ENCODE measurements around the gene ZNF366.

Gene ZNF366

DNA sequence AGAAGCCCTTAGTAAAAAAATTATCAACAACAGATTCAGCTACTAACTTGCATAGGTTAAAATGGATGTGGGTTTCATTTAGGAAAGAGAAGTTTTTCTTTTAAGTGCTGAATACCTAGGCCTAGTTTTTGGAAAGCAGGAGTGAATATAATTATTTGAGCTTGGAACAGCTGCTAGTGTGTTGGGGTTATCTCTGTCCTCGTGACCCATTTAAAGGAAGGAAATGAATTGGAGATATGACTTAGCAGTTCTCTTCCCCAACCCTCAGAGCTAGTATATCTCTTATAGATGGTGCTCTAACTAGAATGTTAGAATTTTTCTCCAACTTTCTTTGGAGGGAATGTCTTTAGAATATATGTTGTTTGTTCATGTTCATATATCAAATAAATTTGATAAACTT, 38.6 kb downstream of the ZNF366 start:
- ChIA-PET POLR2A (no interaction called here), CTCF (interaction anchor here (1.1 kb wide), 1 partner anchor 55 kb away, joined by 3 read pairs; no protein-coding TSS in a partner anchor)
- H3K36me3 ChIP-seq (ENCODE audit: control insufficient read depth in 2 of 2, insufficient read depth in 1 of 2, low read length in 2 of 2) = no peaks in the 10 kb centered on the region
- no peaks in the 10 kb centered on the region for H3K4me1 ChIP-seq (ENCODE audit: control insufficient read depth, insufficient read depth, low read length)
- H3K9me3 ChIP-seq (ENCODE audit: control insufficient read depth, insufficient read depth, low read depth, low read length) = no peaks in the 10 kb centered on the region
- H3K4me3 ChIP-seq (ENCODE audit: low read depth, low read length) = no peak overlapping the region
- no peak overlapping the region for H3K27ac ChIP-seq (ENCODE audit: extremely low read depth, low read depth, low read length)
- TF ChIP-seq, protein P1, sequence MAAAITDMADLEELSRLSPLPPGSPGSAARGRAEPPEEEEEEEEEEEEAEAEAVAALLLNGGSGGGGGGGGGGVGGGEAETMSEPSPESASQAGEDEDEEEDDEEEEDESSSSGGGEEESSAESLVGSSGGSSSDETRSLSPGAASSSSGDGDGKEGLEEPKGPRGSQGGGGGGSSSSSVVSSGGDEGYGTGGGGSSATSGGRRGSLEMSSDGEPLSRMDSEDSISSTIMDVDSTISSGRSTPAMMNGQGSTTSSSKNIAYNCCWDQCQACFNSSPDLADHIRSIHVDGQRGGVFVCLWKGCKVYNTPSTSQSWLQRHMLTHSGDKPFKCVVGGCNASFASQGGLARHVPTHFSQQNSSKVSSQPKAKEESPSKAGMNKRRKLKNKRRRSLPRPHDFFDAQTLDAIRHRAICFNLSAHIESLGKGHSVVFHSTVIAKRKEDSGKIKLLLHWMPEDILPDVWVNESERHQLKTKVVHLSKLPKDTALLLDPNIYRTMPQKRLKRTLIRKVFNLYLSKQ (tag by site-specific recombination; IDR thresholded peaks at IDR 0.05; ENCODE audit: borderline replicate concordance) = no peak
- no peak for TF ChIP-seq ZNF768 (tag by site-specific recombination; IDR thresholded peaks at IDR 0.05)
- no peak for TF ChIP-seq ZBTB21 (tag by site-specific recombination; IDR thresholded peaks at IDR 0.05)
- TF ChIP-seq ZNF560 (tag by site-specific recombination; IDR thresholded peaks at IDR 0.05; ENCODE audit: borderline replicate concordance) = no peak
- TF ChIP-seq ZNF302 (tag by site-specific recombination; IDR thresholded peaks at IDR 0.05; ENCODE audit: low read depth) = no peak
- no peak for TF ChIP-seq ZNF645 (tag by site-specific recombination; IDR thresholded peaks at IDR 0.05)
- TF ChIP-seq ZNF837 (tag by site-specific recombination; IDR thresholded peaks at IDR 0.05) = no peak
- TF ChIP-seq ZNF513 (tag by site-specific recombination; IDR thresholded peaks at IDR 0.05) = no peak
- TF ChIP-seq ZBTB48 (tag by site-specific recombination; IDR thresholded peaks at IDR 0.05) = no peak
- TF ChIP-seq ZNF366 (tag by site-specific recombination; conservative IDR thresholded peaks at IDR 0.05) = no peak
- no peak for TF ChIP-seq ZNF223 (tag by site-specific recombination; IDR thresholded peaks at IDR 0.05)
- no peak for TF ChIP-seq ZNF157 (tag by site-specific recombination; IDR thresholded peaks at IDR 0.05)
- TF ChIP-seq ZXDB (tag by site-specific recombination; IDR thresholded peaks at IDR 0.05) = no peak
- TF ChIP-seq ZNF350 (tag by site-specific recombination; IDR thresholded peaks at IDR 0.05) = no peak
- TF ChIP-seq ZNF747 (tag by site-specific recombination; IDR thresholded peaks at IDR 0.05) = no peak
- TF ChIP-seq ZNF621 (tag by site-specific recombination; IDR thresholded peaks at IDR 0.05) = no peak
- no peak for TF ChIP-seq ZNF426 (tag by site-specific recombination; IDR thresholded peaks at IDR 0.05)

DNA sequence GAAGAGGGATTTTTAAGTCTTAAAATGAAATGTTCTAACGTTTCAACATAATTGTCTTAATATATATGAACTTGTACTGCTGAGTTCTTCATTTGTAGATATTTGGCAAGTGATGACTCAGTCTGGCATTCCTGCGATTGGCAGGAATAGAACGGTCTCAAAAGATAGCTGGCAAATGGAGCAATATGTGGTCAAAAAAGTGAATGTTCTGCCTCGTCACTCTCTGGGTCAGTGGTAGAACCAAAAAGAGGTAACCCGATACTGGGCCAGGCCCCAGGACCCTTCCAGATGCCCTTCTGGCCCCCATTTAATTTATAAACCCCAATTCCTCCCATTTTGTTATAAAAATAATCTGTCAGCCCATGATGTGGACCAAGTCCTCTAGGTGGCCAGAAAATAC, 39.2 kb downstream of the ZNF366 start:
- Histone ChIP-seq H3K27ac (ENCODE audit: extremely low read depth, low read depth, low read length) (no peak overlapping the region), H3K4me3 (ENCODE audit: low read depth, low read length) (no peak overlapping the region), H3K9me3 (ENCODE audit: control insufficient read depth, insufficient read depth, low read depth, low read length) (no peaks in the 10 kb centered on the region), H3K36me3 (ENCODE audit: control insufficient read depth in 2 of 2, insufficient read depth in 1 of 2, low read length in 2 of 2) (no peaks in the 10 kb centered on the region), H3K4me1 (ENCODE audit: control insufficient read depth, insufficient read depth, low read length) (no peaks in the 10 kb centered on the region)
- POLR2A ChIA-PET = no interaction called here
- CTCF ChIA-PET = interaction anchor here (1.1 kb wide), 1 partner anchor 56 kb away, joined by 3 read pairs; no protein-coding TSS in a partner anchor
- TF ChIP-seq ZNF580 (tag by site-specific recombination; IDR thresholded peaks at IDR 0.05) (no peak), SETDB1 (IDR thresholded peaks at IDR 0.05; ENCODE audit: insufficient read length, low read length) (no peak), ZNF223 (tag by site-specific recombination; IDR thresholded peaks at IDR 0.05) (no peak)

GRCh38 chr5:72467461-72467860, 39.7 kb downstream of the ZNF366 start:
- Histone ChIP-seq H3K4me1 (ENCODE audit: control insufficient read depth, insufficient read depth, low read length) (no peaks in the 10 kb centered on the region), H3K36me3 (ENCODE audit: control insufficient read depth in 2 of 2, insufficient read depth in 1 of 2, low read length in 2 of 2) (no peaks in the 10 kb centered on the region), H3K9me3 (ENCODE audit: control insufficient read depth, insufficient read depth, low read depth, low read length) (no peaks in the 10 kb centered on the region), H3K4me3 (ENCODE audit: low read depth, low read length) (no peak overlapping the region), H3K27ac (ENCODE audit: extremely low read depth, low read depth, low read length) (no peak overlapping the region)
- ChIA-PET POLR2A (no interaction called here), CTCF (no interaction called here)
- TF ChIP-seq ZNF112 (tag by site-specific recombination; IDR thresholded peaks at IDR 0.05) (no peak), ZNF423 (tag by site-specific recombination; IDR thresholded peaks at IDR 0.05) (no peak), REST (tag by site-specific recombination; IDR thresholded peaks at IDR 0.05) (no peak), ZIC2 (tag by site-specific recombination; IDR thresholded peaks at IDR 0.05) (no peak), ZNF214 (tag by site-specific recombination; IDR thresholded peaks at IDR 0.05; ENCODE audit: borderline replicate concordance) (no peak)
